Measurements from ENCODE around the gene MORN1. TPM values are rescaled to one million over a fixed set of nuclear protein-coding genes. Genes with fewer than 3 reads are reported as not detected.

MORN1 gene
- total and polyA plus RNA-seq, 2 experiments from 2014 or later: 4.8 to 11.1 TPM

DNA sequence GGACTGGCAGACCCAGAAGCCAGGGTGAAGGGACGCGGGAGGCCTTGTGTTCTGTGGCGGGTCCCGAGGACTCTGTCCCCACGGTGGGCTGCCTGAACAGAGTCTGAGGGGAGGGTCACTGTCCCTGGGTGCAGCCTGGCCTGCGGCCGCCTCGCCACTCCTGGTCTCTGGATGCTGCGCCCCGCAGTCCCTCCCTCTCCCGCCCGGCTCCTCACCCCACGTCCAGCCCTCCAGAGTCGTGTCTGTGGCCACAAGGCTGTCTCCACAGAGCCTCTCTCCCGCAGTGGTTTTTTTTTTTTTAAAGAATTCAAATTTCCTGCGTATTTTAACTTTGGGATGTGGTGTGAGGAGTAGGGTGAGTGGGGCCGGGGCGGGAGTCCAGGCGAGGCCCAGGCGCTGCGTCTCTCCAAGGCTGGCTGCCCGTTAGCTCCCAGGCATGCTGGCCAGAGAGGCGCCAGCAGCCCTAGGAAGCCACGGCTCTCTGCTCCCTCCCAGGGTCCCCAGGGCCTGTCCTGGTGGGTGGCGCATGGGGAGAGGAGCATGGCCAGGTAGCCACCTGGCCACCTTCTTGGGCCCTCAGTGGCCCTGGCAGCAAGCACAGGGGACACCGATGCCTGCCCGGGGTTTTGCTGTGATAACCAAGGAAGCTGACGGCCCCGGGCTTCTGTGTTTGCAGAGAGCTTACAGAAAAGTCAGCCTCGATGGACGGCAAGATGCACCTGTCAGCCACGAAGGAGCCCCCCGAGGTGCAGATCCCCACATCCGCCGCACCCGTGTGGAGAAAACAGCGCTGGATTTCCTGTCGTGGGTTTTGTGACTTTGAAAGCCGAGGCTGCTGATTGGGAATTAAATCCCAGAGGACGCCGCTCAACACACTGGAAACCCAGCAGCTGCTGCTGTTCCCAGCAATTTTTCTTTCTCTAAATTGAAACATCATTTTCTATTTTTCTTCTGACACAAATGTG lies 72.8 kb downstream of the MORN1 start (continued):
- TF ChIP-seq, protein P1, sequence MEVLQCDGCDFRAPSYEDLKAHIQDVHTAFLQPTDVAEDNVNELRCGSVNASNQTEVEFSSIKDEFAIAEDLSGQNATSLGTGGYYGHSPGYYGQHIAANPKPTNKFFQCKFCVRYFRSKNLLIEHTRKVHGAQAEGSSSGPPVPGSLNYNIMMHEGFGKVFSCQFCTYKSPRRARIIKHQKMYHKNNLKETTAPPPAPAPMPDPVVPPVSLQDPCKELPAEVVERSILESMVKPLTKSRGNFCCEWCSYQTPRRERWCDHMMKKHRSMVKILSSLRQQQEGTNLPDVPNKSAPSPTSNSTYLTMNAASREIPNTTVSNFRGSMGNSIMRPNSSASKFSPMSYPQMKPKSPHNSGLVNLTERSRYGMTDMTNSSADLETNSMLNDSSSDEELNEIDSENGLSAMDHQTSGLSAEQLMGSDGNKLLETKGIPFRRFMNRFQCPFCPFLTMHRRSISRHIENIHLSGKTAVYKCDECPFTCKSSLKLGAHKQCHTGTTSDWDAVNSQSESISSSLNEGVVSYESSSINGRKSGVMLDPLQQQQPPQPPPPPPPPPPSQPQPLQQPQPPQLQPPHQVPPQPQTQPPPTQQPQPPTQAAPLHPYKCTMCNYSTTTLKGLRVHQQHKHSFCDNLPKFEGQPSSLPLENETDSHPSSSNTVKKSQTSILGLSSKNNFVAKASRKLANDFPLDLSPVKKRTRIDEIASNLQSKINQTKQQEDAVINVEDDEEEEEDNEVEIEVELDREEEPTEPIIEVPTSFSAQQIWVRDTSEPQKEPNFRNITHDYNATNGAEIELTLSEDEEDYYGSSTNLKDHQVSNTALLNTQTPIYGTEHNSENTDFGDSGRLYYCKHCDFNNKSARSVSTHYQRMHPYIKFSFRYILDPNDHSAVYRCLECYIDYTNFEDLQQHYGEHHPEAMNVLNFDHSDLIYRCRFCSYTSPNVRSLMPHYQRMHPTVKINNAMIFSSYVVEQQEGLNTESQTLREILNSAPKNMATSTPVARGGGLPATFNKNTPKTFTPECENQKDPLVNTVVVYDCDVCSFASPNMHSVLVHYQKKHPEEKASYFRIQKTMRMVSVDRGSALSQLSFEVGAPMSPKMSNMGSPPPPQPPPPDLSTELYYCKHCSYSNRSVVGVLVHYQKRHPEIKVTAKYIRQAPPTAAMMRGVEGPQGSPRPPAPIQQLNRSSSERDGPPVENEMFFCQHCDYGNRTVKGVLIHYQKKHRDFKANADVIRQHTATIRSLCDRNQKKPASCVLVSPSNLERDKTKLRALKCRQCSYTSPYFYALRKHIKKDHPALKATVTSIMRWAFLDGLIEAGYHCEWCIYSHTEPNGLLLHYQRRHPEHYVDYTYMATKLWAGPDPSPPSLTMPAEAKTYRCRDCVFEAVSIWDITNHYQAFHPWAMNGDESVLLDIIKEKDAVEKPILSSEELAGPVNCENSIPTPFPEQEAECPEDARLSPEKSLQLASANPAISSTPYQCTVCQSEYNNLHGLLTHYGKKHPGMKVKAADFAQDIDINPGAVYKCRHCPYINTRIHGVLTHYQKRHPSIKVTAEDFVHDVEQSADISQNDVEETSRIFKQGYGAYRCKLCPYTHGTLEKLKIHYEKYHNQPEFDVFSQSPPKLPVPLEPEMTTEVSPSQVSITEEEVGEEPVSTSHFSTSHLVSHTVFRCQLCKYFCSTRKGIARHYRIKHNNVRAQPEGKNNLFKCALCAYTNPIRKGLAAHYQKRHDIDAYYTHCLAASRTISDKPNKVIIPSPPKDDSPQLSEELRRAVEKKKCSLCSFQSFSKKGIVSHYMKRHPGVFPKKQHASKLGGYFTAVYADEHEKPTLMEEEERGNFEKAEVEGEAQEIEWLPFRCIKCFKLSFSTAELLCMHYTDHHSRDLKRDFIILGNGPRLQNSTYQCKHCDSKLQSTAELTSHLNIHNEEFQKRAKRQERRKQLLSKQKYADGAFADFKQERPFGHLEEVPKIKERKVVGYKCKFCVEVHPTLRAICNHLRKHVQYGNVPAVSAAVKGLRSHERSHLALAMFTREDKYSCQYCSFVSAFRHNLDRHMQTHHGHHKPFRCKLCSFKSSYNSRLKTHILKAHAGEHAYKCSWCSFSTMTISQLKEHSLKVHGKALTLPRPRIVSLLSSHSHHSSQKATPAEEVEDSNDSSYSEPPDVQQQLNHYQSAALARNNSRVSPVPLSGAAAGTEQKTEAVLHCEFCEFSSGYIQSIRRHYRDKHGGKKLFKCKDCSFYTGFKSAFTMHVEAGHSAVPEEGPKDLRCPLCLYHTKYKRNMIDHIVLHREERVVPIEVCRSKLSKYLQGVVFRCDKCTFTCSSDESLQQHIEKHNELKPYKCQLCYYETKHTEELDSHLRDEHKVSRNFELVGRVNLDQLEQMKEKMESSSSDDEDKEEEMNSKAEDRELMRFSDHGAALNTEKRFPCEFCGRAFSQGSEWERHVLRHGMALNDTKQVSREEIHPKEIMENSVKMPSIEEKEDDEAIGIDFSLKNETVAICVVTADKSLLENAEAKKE (CRISPR knock-in tag; IDR thresholded peaks at IDR 0.05): no peak

DNA sequence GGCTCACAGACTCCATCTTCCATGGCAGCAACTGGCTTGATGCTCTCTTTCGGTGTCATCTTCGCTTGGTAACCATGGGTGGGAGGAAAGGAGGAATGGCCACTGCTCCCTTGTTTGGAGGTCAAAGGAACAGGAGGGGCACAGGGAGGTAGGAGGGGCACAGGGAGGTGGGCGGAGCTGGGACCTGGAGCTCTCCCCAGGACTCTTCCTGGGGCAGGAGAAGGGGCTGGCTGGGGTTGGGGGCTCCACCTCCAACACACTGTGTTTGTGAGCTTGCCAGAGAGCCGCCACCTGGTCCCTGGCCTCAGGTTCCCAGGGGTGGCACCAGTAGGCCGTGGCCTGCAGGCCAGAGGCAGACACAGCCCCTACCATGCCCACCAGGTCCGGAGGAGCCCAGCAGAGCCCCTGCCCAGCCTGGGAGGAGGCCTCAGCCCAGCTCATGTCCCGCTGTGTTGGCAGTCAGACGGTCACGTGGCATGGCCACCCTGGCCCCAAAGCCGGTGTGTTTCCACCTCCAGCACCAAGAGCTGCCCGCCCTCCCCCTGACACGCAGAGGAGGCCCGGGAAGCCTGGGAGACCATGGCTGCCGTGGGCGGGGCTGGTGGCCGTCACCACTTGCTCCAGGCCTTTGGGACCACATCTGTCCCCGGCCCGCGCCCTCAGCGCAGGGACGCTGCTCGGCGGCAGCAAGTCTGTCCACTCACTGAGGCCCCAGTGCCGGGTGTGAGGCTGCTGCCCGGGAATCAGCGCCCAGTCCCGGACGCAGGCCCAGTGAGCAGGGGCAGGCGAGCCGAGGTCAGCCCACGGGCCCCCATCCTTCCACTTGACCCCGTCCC lies 73.9 kb downstream of the MORN1 start:
- peak overlapping the region; percentile 69 for H3K27ac Mint-ChIP-seq
- TF ChIP-seq, protein P2, sequence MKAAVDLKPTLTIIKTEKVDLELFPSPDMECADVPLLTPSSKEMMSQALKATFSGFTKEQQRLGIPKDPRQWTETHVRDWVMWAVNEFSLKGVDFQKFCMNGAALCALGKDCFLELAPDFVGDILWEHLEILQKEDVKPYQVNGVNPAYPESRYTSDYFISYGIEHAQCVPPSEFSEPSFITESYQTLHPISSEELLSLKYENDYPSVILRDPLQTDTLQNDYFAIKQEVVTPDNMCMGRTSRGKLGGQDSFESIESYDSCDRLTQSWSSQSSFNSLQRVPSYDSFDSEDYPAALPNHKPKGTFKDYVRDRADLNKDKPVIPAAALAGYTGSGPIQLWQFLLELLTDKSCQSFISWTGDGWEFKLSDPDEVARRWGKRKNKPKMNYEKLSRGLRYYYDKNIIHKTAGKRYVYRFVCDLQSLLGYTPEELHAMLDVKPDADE (IDR thresholded peaks at IDR 0.05): no peak
- TF ChIP-seq ZNF114 (CRISPR knock-in tag; IDR thresholded peaks at IDR 0.05): no peak
- TF ChIP-seq JUNB (IDR thresholded peaks at IDR 0.05; ENCODE audit: unreplicated experiment): no peak
- TF ChIP-seq NANOG (IDR thresholded peaks at IDR 0.05; ENCODE audit: borderline replicate concordance): no peak
- no peak for TF ChIP-seq EZH2 (IDR thresholded peaks at IDR 0.05; ENCODE audit: low read depth, unreplicated experiment)
- no peak for TF ChIP-seq ZNF331 (CRISPR knock-in tag; IDR thresholded peaks at IDR 0.05; ENCODE audit: low read depth)

More for the DNA sequence above, 73.9 kb downstream of the MORN1 start:
- Mint-ChIP-seq H3K4me1 (peaks cover 6% of the 10 kb centered on the region), H3K4me3 (peak overlapping the region; percentile 30; the same call in 2 of the 3 replicates), H3K9me3 (no peaks in the 10 kb centered on the region), H3K36me3 (ENCODE audit: low read depth) (no peaks in the 10 kb centered on the region; the same call in 2 of the 3 replicates), H3K27me3 (ENCODE audit: insufficient read depth, low read depth, poor library complexity) (peaks cover 7% of the 10 kb centered on the region)
- Histone ChIP-seq H3K79me2 (replicated peaks; ENCODE audit: insufficient read depth) (no peaks in the 10 kb centered on the region), H3F3A (replicated peaks; ENCODE audit: low read depth) (peaks cover 3% of the 10 kb centered on the region; the same call in 1 of the 2 replicates), H3K27me3 (ENCODE audit: insufficient read depth) (no peaks in the 10 kb centered on the region), H4K20me1 (replicated peaks; ENCODE audit: insufficient read depth) (no peaks in the 10 kb centered on the region), H3K4me1 (ENCODE audit: insufficient read depth) (peaks cover 4% of the 10 kb centered on the region; the same call in 1 of the 2 replicates), H2AFZ (no peak overlapping the region), H3K4me3 (no peak overlapping the region), H3K27ac (ENCODE audit: low read depth) (no peak overlapping the region), H3K36me3 (ENCODE audit: insufficient read depth) (no peaks in the 10 kb centered on the region), H3K9me2 (ENCODE audit: insufficient read depth) (no peaks in the 10 kb centered on the region), H3K4me2 (no peak overlapping the region)
- peak; percentile 6 for ATAC-seq
- DNase-seq (ENCODE audit: low spot score): no peak

Data from GM23338 (cell line).